Neural cell (in vitro differentiated cells): ENCODE measurements around the gene H2AZ2. TPM values are rescaled to one million over a fixed set of nuclear protein-coding genes. Genes with fewer than 3 reads are reported as not detected.
A peak's percentile ranks its signal among the peaks of the same experiment; 100 is the strongest.

ENCODE experiments used
- H2AFZ ChIP-seq: fragments of 200-600, 300-800 bp; sonication (generic), shearing (Covaris generic); 2 replicates; pipeline ENCODE4 v1.6.0; 2014; ENCODE audit warnings: low read depth, mild to moderate bottlenecking, antibody characterized with exemption, low read length, moderate library complexity
- H3F3A ChIP-seq: fragments of 200-600 bp; shearing (Covaris generic); 2 replicates; pipeline ENCODE4 v1.6.1; 2016; ENCODE audit warnings: mild to moderate bottlenecking, moderate library complexity, mixed read lengths, antibody characterized with exemption, low read length; ENCODE audit not compliant: insufficient read depth, poor library complexity, severe bottlenecking
- H3K27ac ChIP-seq: fragments of 200-600, 300-800 bp; sonication (generic), shearing (Covaris generic); 2 replicates; pipeline ENCODE4 v1.5.1; 2014; ENCODE audit warnings: mild to moderate bottlenecking, low read length, moderate library complexity
- H3K27me3 ChIP-seq: fragments of 300-800, 200-600 bp; sonication (generic), shearing (Covaris generic); 2 replicates; pipeline ENCODE4 v1.6.0; 2014; ENCODE audit warnings: mild to moderate bottlenecking, low read depth, low read length, moderate library complexity; ENCODE audit not compliant: insufficient read depth
- H3K36me3 ChIP-seq: fragments of 300-800, 200-600 bp; sonication (generic), shearing (Covaris generic); 2 replicates; pipeline ENCODE4 v1.5.1; 2014; ENCODE audit warnings: mild to moderate bottlenecking, antibody characterized with exemption, low read length, moderate library complexity; ENCODE audit not compliant: insufficient read depth
- H3K4me2 ChIP-seq: fragments of 300-800, 200-600 bp; sonication (generic), shearing (Covaris generic); 2 replicates; pipeline ENCODE4 v1.6.0; 2014; ENCODE audit warnings: mild to moderate bottlenecking, low read length
- H3K4me3 ChIP-seq: fragments of 300-800, 200-600 bp; sonication (generic), shearing (Covaris generic); 2 replicates; pipeline ENCODE4 v1.5.1; 2014; ENCODE audit warnings: mild to moderate bottlenecking, low read length, moderate library complexity
- H3K79me2 ChIP-seq: fragments of 200-600 bp; shearing (Covaris generic); replicated peaks from 2 replicates; pipeline ENCODE4 v1.6.0; 2014; ENCODE audit warnings: mild to moderate bottlenecking, low read length, moderate library complexity; ENCODE audit not compliant: insufficient read depth
- H3K9ac ChIP-seq: fragments of 300-800, 200-600 bp; sonication (generic), shearing (Covaris generic); 2 replicates; pipeline ENCODE4 v1.6.1; 2016; ENCODE audit warnings: mild to moderate bottlenecking, low read length, mixed read lengths
- H3K9me2 ChIP-seq: fragments of 200-600 bp; shearing (Covaris generic); 2 replicates; pipeline ENCODE4 v1.6.1; 2016; ENCODE audit warnings: mild to moderate bottlenecking, low read length, mixed read lengths; ENCODE audit not compliant: insufficient read depth
- H3K9me3 ChIP-seq: fragments of 200-600, 300-800 bp; sonication (generic), shearing (Covaris generic); 2 replicates; pipeline ENCODE4 v1.6.1; 2016; ENCODE audit warnings: mild to moderate bottlenecking, mixed run types, low read length, moderate library complexity, mixed read lengths
- H4K20me1 ChIP-seq: fragments of 200-600 bp; shearing (Covaris generic); 2 replicates; pipeline ENCODE4 v1.6.1; 2016; ENCODE audit warnings: mild to moderate bottlenecking, mixed run types; ENCODE audit not compliant: insufficient read depth
- EP300 ChIP-seq: fragments of 450-650 bp; conservative IDR thresholded peaks from 2 replicates; pipeline ENCODE4 v1.6.1; 2014; ENCODE audit warnings: antibody characterized with exemption, mild to moderate bottlenecking, moderate library complexity; ENCODE audit not compliant: poor library complexity, severe bottlenecking
- EZH2 ChIP-seq: fragments of 200-600, 300-800 bp; shearing (Covaris generic), sonication (generic); IDR thresholded peaks from 2 replicates; pipeline ENCODE4 v1.6.1; 2014; ENCODE audit warnings: antibody characterized with exemption, low read length, borderline replicate concordance, mild to moderate bottlenecking; ENCODE audit not compliant: insufficient read depth, poor library complexity, severe bottlenecking
- MXI1 ChIP-seq: fragments of 450-650 bp; conservative IDR thresholded peaks from 2 replicates; pipeline ENCODE4 v1.6.1; 2014; ENCODE audit warnings: antibody characterized with exemption, mild to moderate bottlenecking; ENCODE audit not compliant: poor library complexity, severe bottlenecking
- POLR2AphosphoS5 ChIP-seq: IDR thresholded peaks from 2 replicates; pipeline ENCODE4 v1.6.1; 2012
- RAD21 ChIP-seq: fragments of 450-650 bp; conservative IDR thresholded peaks from 2 replicates; pipeline ENCODE4 v1.6.1; 2014; ENCODE audit warnings: antibody characterized with exemption, mild to moderate bottlenecking, moderate library complexity
- SMC3 ChIP-seq: fragments of 450-650 bp; conservative IDR thresholded peaks from 2 replicates; pipeline ENCODE4 v1.6.1; 2014; ENCODE audit warnings: antibody characterized with exemption, mild to moderate bottlenecking, moderate library complexity; ENCODE audit not compliant: poor library complexity
- TAF1 ChIP-seq: IDR thresholded peaks from 2 replicates; pipeline ENCODE4 v1.6.1; 2012; ENCODE audit warnings: low read depth
- polyA plus RNA-seq: library from polyadenylated mRNA; depleted of rRNA; stranded (reverse); fragments of >200 nt; gene quantifications from 2 replicates; pipeline ENCODE4 v1.2.3, GENCODE V29; 2014
- TF ChIP-seq, protein P1 (sequence below): IDR thresholded peaks from 2 replicates; pipeline ENCODE4 v1.6.1; 2012; ENCODE audit warnings: borderline replicate concordance
- TF ChIP-seq, protein P2 (sequence below): fragments of 450-650 bp; IDR thresholded peaks from 2 replicates; pipeline ENCODE4 v1.5.1; 2014; ENCODE audit warnings: antibody characterized with exemption, mild to moderate bottlenecking, moderate library complexity; ENCODE audit not compliant: poor library complexity, severe bottlenecking

The H2AZ2 gene
- polyA plus RNA-seq, 1 donor from 2014 or later = 152 TPM

DNA sequence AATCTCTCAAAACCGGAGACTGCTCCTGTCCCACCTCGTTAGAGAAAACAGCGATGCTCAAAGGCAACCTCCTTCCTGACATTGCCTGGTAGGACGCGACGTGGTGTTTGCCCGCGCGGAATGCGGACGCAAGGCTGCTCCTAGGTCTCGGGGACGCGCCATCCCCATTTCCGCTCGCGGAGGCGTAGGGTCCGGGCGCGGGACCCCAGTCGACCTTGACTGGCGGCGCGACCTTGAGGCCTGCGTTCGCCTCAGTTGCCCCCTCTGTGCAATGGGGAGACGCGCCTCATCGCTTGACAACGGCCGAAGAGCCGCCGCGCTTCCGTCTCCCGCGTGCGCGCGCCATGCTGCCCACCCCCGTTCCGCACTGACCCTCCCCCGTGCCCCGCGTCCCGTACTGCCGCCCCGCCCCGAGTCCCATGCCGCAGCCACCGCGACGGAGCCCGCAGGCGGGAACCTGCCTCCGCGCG, 51.8 kb downstream of the H2AZ2 start:
- Histone ChIP-seq H3K27me3 (no peaks in the 10 kb centered on the region), H3K4me3 (peak overlapping the region; percentile 83), H3K4me2 (peak overlapping the region; percentile 70), H3K9me3 (no peaks in the 10 kb centered on the region), H3K36me3 (no peaks in the 10 kb centered on the region), H3K9ac (peak overlapping the region; percentile 95), H2AFZ (peak overlapping the region; percentile 76), H3K9me2 (no peaks in the 10 kb centered on the region), H4K20me1 (peaks cover 11% of the 10 kb centered on the region), H3K79me2 (peaks cover 31% of the 10 kb centered on the region), H3K27ac (peak overlapping the region; percentile 45), H3F3A (no peaks in the 10 kb centered on the region)
- TF ChIP-seq EP300 = no peak
- TF ChIP-seq POLR2AphosphoS5 = no peak
- TF ChIP-seq TAF1 = no peak
- TF ChIP-seq, protein P1, sequence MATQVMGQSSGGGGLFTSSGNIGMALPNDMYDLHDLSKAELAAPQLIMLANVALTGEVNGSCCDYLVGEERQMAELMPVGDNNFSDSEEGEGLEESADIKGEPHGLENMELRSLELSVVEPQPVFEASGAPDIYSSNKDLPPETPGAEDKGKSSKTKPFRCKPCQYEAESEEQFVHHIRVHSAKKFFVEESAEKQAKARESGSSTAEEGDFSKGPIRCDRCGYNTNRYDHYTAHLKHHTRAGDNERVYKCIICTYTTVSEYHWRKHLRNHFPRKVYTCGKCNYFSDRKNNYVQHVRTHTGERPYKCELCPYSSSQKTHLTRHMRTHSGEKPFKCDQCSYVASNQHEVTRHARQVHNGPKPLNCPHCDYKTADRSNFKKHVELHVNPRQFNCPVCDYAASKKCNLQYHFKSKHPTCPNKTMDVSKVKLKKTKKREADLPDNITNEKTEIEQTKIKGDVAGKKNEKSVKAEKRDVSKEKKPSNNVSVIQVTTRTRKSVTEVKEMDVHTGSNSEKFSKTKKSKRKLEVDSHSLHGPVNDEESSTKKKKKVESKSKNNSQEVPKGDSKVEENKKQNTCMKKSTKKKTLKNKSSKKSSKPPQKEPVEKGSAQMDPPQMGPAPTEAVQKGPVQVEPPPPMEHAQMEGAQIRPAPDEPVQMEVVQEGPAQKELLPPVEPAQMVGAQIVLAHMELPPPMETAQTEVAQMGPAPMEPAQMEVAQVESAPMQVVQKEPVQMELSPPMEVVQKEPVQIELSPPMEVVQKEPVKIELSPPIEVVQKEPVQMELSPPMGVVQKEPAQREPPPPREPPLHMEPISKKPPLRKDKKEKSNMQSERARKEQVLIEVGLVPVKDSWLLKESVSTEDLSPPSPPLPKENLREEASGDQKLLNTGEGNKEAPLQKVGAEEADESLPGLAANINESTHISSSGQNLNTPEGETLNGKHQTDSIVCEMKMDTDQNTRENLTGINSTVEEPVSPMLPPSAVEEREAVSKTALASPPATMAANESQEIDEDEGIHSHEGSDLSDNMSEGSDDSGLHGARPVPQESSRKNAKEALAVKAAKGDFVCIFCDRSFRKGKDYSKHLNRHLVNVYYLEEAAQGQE = no peak
- TF ChIP-seq RAD21 = peak; percentile 7

DNA sequence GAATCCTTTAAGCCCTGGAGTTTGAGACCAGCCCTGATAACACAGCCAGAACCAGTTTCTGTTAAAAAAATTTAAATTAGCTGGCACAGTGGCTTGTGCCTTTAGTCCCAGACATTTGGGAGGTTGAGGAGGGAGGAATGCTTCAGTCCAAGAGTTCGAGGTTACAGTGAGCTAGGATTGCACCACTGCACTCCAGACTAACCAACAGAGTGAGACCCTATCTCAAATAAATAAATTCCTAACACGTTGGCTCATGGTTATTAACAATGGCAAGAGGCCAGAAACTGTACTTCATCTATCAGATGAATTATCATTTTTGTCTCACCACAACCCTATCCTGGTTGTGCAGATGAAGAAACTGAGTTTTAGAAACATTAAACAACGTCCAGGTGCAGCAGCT, 53.6 kb downstream of the H2AZ2 start:
- no peaks in the 10 kb centered on the region for H3K9me3 ChIP-seq
- no peak overlapping the region for H3K9ac ChIP-seq
- H3K36me3 ChIP-seq = no peaks in the 10 kb centered on the region

More for the DNA sequence above, 53.6 kb downstream of the H2AZ2 start:
- Histone ChIP-seq H3K4me2 (no peak overlapping the region), H3K27me3 (no peaks in the 10 kb centered on the region), H4K20me1 (peaks cover 11% of the 10 kb centered on the region), H3K9me2 (no peaks in the 10 kb centered on the region), H2AFZ (no peak overlapping the region), H3K27ac (no peak overlapping the region), H3K79me2 (peaks cover 24% of the 10 kb centered on the region), H3F3A (no peaks in the 10 kb centered on the region), H3K4me3 (no peak overlapping the region)
- TF ChIP-seq, protein P1 = no peak
- TF ChIP-seq RAD21 (no peak), POLR2AphosphoS5 (no peak), EZH2 (no peak), TAF1 (no peak), EP300 (no peak), SMC3 (no peak), MXI1 (no peak)
- TF ChIP-seq, protein P2, sequence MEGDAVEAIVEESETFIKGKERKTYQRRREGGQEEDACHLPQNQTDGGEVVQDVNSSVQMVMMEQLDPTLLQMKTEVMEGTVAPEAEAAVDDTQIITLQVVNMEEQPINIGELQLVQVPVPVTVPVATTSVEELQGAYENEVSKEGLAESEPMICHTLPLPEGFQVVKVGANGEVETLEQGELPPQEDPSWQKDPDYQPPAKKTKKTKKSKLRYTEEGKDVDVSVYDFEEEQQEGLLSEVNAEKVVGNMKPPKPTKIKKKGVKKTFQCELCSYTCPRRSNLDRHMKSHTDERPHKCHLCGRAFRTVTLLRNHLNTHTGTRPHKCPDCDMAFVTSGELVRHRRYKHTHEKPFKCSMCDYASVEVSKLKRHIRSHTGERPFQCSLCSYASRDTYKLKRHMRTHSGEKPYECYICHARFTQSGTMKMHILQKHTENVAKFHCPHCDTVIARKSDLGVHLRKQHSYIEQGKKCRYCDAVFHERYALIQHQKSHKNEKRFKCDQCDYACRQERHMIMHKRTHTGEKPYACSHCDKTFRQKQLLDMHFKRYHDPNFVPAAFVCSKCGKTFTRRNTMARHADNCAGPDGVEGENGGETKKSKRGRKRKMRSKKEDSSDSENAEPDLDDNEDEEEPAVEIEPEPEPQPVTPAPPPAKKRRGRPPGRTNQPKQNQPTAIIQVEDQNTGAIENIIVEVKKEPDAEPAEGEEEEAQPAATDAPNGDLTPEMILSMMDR = no peak
